GM21529 (cell line): ENCODE measurements around the gene PMEPA1.

Source experiments
- ATAC-seq: cut with Tn5 transposase; IDR thresholded peaks from one replicate; pipeline ENCODE4 v1.9.1; 2021; ENCODE audit not compliant: unreplicated experiment

PMEPA1 gene, protein sequence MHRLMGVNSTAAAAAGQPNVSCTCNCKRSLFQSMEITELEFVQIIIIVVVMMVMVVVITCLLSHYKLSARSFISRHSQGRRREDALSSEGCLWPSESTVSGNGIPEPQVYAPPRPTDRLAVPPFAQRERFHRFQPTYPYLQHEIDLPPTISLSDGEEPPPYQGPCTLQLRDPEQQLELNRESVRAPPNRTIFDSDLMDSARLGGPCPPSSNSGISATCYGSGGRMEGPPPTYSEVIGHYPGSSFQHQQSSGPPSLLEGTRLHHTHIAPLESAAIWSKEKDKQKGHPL

DNA sequence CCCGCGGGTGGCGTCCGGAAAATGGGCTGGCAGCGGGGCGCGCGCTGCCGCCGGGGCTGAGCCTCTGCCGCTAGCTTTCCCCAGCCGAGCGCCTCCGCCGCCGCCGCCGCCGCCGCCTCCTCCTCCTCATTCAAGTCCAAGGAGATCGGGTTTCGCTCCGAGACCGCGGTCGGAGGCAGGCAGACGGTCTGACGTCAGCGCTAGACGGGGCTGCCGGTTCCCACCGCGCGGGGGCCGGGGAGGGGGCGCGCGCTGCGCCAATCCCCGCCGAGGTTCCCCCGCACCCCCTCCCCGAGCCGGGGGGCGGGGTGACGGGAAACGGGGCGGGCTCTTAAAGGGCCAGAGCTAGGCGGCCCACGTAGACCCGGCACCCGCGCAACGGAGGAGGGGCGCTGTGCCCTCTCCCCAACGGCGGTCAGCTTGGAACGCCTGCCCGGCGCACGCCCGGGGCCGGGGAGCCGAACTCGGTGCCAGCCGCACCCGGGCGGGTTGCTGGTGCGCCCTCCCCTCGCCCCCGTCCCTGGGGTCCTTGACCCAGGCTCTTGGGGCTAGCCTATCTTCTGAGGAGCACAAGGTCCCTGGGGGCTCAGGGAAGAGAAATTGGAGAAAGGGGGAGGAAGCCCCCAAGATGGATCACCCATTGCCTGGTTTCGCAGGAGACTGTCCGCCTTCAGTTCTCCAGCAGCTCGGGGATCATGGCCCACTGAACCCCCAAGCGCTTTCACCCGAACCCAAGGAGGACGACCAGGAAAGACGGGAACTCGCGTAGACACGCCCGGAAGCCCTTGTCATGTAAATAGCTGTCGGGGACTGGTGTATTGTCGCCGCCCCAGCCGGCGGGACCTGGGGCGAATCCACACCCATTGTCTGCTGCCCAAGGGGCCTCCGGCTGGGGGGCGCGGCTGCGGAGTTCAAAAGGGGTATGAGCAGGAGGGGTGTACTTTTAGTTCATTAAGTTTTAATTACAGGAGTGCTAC, at the start of gene PMEPA1:
TSS of gene PMEPA1 (minus strand) at position 193 of the 977 bp plus-strand sequence. CDS start 433 bp downstream, outside the sequence.
- ATAC-seq = peak; percentile 75

GRCh38 chr20:57757767-57758166, 48.0 kb upstream of the PMEPA1 start:
- no peak for ATAC-seq

DNA sequence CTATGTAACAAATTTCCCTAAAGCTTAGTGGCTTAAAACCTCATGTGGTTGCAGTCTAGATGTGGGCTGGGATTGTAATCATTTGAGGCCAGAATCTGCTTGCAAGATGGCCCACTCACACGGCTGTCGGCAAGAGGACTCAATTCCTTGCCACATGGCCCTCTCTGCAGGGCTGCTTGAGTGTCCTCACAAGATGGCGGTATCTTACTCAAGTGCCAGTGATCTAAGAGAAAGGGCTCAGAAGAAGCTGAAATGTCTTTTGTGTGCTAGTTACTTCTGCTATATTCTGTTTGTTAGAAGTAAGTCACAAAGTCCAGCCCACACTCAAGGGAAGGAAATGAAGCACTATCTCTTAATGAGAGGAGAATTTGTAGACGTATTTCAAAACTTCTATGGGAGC, 47.1 kb upstream of the PMEPA1 start:
- ATAC-seq = no peak

- no peak for ATAC-seq
These were observed 46.4 kb upstream of the PMEPA1 start for GRCh38 chr20:57756213-57756612.

GRCh38 chr20:57755609-57756008, 45.8 kb upstream of the PMEPA1 start:
- no peak for ATAC-seq

DNA sequence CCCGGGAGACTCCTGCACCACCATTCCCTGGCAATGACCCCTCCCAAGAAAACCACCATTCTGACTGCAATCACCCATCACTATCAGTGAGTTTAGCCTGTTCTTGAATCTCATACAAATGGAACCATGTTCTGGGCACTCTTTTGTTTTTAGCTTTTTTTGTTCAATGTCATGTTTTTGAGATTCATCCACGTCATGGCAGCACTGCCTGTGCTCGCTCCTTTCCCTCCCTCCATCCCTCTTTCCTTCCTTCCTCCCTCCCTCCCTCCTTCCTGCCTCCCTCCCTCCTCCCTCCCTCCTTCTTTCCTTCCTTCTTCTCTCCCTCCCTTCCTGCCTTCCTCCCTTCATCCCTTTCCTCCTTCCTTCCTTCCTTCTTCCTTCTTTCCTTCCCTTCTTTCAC, 44.4 kb upstream of the PMEPA1 start:
- ATAC-seq = no peak

GRCh38 chr20:57753332-57754164, 43.7 kb upstream of the PMEPA1 start:
- no peak for ATAC-seq

DNA sequence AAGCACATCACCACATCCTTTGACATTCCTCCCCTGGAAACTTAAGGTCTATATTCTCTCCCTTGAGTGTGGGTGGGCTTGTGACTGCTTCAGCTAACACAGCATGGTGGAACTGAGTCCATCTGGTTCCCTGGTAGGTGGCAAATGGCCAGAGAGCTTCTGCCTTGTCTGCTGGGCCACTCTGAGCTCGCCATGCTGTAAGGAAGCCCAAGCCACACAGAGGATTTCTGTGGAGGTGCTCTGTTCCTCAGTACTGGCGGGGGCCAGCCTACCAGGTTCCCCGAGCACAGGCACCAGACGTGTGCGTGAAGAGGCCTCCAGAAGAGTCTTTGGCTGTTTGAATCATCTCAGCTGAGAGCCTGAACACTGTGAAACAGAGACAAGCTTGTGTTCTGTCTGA, 41.6 kb upstream of the PMEPA1 start:
- ATAC-seq = no peak

- ATAC-seq = no peak
These were observed 40.1 kb upstream of the PMEPA1 start for GRCh38 chr20:57749869-57750268.

DNA sequence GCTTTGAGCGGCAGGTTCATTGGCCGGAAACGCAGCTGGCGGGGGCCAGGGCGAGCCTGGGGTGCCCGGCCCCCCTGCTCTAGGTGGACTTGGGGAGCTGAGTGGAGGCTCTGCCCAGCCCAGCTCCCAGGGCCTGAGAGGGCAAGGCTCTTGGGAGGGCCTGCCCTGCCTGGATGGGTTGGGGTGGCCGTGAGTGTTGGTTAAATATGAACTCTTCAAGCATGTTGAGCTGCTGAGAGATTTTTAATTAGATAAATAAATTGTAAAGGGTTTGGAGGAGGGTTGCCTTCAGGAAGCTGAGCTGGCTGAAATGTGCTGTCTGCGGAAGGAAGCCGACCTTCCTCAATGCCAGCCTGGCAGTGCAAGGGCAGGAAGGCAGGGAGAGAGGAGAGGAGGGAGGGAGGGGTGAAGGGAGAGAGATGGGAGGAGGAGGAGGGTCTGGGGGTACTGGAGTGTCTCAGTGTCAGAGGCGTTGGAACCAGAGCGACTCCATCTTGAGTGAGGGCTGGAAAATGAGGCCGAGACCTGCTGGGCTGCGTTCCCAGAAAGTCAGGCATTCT, 39.4 kb upstream of the PMEPA1 start:
- no peak for ATAC-seq

DNA sequence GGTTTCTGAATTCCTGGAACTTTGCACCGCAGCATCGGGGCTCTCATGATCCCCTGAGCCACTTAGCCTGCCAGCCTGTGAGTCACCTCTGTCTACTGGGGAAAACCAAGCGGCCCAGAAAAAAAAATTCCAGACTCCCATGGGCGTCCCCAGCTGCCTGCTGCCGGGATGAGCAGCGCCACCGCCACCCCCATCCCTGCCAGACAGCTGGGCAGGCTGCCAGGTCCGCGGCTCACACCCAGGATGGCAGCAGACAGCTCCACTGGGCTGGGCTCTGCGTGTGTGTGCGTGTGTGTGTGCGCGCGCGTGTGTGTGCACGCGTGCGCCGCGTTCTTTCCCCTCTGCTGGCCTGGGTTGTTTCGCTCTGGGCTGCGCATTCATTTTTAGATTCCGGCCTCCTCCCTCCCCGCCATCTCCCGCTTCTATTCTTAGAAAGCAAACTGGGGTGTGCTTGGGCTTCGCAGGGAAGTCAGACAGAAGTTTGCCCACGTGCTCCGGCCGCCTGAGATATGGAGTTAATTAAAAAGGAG, 38.9 kb upstream of the PMEPA1 start:
- peak; percentile 85 for ATAC-seq

GRCh38 chr20:57747861-57748481, 38.2 kb upstream of the PMEPA1 start:
- no peak for ATAC-seq

- ATAC-seq = no peak
These were observed 37.1 kb upstream of the PMEPA1 start for GRCh38 chr20:57746832-57747404.

DNA sequence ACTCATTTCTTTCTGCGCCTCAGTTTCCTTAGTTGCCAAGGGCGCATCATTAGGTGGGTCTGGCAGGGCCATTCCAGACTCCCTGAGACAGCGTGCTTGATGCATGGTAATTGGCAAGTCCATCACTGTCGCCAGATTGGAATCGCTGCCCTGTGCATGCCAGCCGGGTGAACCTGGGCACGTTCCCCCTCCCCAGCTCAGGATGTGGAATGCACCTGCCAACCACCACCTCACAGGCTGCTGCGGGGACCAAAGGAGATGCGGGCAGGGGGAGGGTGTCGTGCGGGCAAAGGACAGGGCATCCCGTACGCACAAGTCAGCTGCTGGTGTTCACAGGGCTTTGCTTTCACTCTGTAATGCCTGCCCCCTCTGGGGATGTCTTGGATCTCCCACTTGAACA, 36.4 kb upstream of the PMEPA1 start:
- no peak for ATAC-seq

DNA sequence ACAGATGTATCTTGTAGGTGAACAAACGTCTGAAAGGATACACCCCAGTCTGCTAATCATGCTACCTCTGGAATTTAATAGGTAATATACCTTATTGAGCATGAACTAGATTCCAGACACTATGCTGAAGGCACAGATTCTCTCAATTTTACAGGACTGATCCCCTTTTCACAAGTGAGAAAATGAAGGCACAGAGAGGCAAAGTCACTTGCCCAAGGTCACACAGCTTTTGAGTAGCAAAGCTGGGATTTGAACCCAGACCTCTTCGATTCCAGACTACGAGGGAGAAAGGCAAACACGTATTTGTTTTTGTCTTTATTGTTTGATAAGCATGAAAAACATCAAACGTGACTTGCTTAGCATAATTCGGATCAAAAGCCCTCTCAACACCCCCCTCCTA, 34.4 kb upstream of the PMEPA1 start:
- ATAC-seq = no peak

- ATAC-seq = no peak
These were observed 33.8 kb upstream of the PMEPA1 start for GRCh38 chr20:57743450-57744095.

- no peak for ATAC-seq
These were observed 32.8 kb upstream of the PMEPA1 start for GRCh38 chr20:57742507-57743181.

DNA sequence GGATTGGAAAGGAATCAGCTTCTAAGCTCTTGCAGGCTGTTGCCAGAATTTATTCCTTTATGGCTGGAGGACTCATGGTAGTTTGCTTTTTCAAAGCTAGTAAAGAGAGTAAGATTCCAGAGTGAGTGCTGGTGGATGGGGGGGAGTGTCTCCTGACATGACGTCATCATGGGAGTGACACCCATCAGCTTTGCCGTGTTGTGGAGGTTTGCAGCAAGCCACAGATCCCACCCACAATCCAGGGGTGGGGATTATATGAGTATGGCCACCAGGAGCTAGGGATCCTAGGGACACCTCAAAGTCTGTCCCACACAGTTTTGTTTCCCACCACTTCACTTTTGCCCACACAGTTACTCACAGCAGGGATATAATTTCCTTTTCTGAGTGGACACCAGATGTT, 28.7 kb upstream of the PMEPA1 start:
- ATAC-seq = no peak

GRCh38 chr20:57738053-57738452, 28.2 kb upstream of the PMEPA1 start:
- ATAC-seq = no peak
